ENCODE measurements around the gene FOXE3.

Gene FOXE3

DNA sequence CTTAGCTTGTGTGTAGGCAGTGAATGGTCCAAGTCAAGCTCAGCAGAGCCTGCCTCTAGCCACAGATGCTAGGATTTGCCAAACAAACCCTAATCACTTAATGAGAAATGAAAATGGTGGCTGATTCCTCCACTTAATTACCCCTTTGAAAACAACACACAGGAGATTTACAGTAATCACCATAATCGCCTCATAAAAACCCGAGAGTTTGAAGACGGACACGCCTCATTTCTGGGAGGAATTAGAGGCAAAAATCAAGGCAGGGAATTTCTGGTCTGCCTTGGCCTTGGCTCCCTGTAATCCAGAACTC lies 16.3 kb upstream of the FOXE3 start:
- Histone ChIP-seq H3K27ac (ENCODE audit: low read depth, low read length) (no peak overlapping the region), H3K4me3 (ENCODE audit: low read length) (no peak overlapping the region), H3K79me2 (ENCODE audit: control insufficient read depth, low read length) (no peaks in the 10 kb centered on the region), H3K27me3 (ENCODE audit: control insufficient read depth, low read length) (peaks cover 3% of the 10 kb centered on the region; the same call in 1 of the 2 replicates), H3K9me2 (replicated peaks; ENCODE audit: control insufficient read depth, low read length) (no peaks in the 10 kb centered on the region), H4K20me1 (ENCODE audit: control insufficient read depth, insufficient read depth, low read depth, low read length) (no peaks in the 10 kb centered on the region), H3K9me3 (ENCODE audit: control insufficient read depth, insufficient read depth, low read length) (no peaks in the 10 kb centered on the region), H3K36me3 (ENCODE audit: control insufficient read depth, low read length) (no peaks in the 10 kb centered on the region), H3K4me1 (ENCODE audit: control insufficient read depth, low read length) (peaks cover 10% of the 10 kb centered on the region), H3K4me2 (ENCODE audit: low read length) (no peak overlapping the region), H3F3A (ENCODE audit: control insufficient read depth, insufficient read depth) (no peaks in the 10 kb centered on the region)
- TF ChIP-seq CTCF (IDR thresholded peaks at IDR 0.05; ENCODE audit: low read depth, low read length, poor library complexity, severe bottlenecking), result no peak
- TF ChIP-seq EZH2phosphoT487 (IDR thresholded peaks at IDR 0.05; ENCODE audit: borderline replicate concordance, low read length), result no peak

GRCh38 chr1:47401761-47402160 lies 14.3 kb upstream of the FOXE3 start:
- Histone ChIP-seq H3F3A (ENCODE audit: control insufficient read depth, insufficient read depth) (no peaks in the 10 kb centered on the region), H3K27ac (ENCODE audit: low read depth, low read length) (no peak overlapping the region), H3K9me2 (replicated peaks; ENCODE audit: control insufficient read depth, low read length) (no peaks in the 10 kb centered on the region), H3K4me1 (ENCODE audit: control insufficient read depth, low read length) (peaks cover 10% of the 10 kb centered on the region), H3K79me2 (ENCODE audit: control insufficient read depth, low read length) (no peaks in the 10 kb centered on the region), H3K27me3 (ENCODE audit: control insufficient read depth, low read length) (peaks cover 3% of the 10 kb centered on the region; the same call in 1 of the 2 replicates), H3K4me2 (ENCODE audit: low read length) (no peak overlapping the region), H3K9me3 (ENCODE audit: control insufficient read depth, insufficient read depth, low read length) (no peaks in the 10 kb centered on the region), H3K36me3 (ENCODE audit: control insufficient read depth, low read length) (no peaks in the 10 kb centered on the region), H4K20me1 (ENCODE audit: control insufficient read depth, insufficient read depth, low read depth, low read length) (no peaks in the 10 kb centered on the region), H3K4me3 (ENCODE audit: low read length) (no peak overlapping the region)
- TF ChIP-seq EZH2phosphoT487 (IDR thresholded peaks at IDR 0.05; ENCODE audit: borderline replicate concordance, low read length) (no peak), CTCF (IDR thresholded peaks at IDR 0.05; ENCODE audit: low read depth, low read length, poor library complexity, severe bottlenecking) (no peak)

DNA sequence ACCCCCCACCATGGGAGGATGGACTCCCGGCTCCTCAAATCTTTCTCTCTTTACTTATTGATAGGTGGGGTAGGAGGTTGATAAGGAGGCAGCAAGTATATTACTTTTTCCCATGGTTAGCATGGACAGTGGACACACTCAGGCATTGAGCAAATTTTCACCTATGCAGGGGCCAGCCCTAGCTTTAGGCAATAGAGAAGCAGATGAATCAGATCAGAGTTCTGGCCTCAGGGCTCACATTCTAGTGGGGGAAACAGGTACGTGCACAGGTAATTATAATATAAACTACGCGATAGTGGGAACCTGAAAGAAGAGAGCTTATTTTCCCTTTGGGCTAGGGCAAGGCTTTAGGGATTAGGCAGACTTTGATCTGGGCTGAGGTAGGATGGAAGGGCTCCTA lies 13.5 kb upstream of the FOXE3 start:
- peaks cover 10% of the 10 kb centered on the region for H3K4me1 ChIP-seq (ENCODE audit: control insufficient read depth, low read length)
- TF ChIP-seq CTCF (IDR thresholded peaks at IDR 0.05; ENCODE audit: low read depth, low read length, poor library complexity, severe bottlenecking) (no peak), EZH2phosphoT487 (IDR thresholded peaks at IDR 0.05; ENCODE audit: borderline replicate concordance, low read length) (no peak)

More for the DNA sequence above, 13.5 kb upstream of the FOXE3 start:
- Histone ChIP-seq H3K4me3 (ENCODE audit: low read length) (no peak overlapping the region), H4K20me1 (ENCODE audit: control insufficient read depth, insufficient read depth, low read depth, low read length) (no peaks in the 10 kb centered on the region), H3F3A (ENCODE audit: control insufficient read depth, insufficient read depth) (no peaks in the 10 kb centered on the region), H3K4me2 (ENCODE audit: low read length) (no peak overlapping the region), H3K79me2 (ENCODE audit: control insufficient read depth, low read length) (no peaks in the 10 kb centered on the region), H3K9me2 (replicated peaks; ENCODE audit: control insufficient read depth, low read length) (no peaks in the 10 kb centered on the region), H3K9me3 (ENCODE audit: control insufficient read depth, insufficient read depth, low read length) (no peaks in the 10 kb centered on the region), H3K36me3 (ENCODE audit: control insufficient read depth, low read length) (no peaks in the 10 kb centered on the region), H3K27me3 (ENCODE audit: control insufficient read depth, low read length) (peaks cover 3% of the 10 kb centered on the region; the same call in 1 of the 2 replicates), H3K27ac (ENCODE audit: low read depth, low read length) (no peak overlapping the region)
